Measurements from ENCODE around the gene KCNMA1. TPM values are rescaled to one million over a fixed set of nuclear protein-coding genes. Genes with fewer than 3 reads are reported as not detected.

The KCNMA1 gene
- total RNA-seq, 1 donor from 2014 or later: 41.3 TPM

DNA sequence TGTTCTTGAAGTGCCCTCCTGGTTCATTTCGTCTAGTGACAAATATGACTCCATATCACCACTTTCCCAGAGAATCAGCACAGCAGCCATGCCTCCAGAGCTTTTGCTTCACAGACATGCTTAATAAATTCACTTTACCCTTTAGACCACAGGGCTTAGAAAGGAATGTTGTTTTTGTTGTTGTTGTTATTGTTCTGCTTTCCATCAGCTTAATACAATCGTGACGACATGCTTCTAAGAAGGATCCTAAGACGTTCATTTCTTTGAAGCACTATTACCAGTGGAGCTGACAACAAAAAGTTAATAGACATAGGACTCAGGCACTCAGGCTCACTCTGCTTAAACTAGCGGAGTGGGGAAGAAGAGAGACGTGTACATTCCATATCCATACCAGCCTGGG lies 418.6 kb downstream of the KCNMA1 start:
- DNase-seq: no peak
- no peaks in the 10 kb centered on the region for H3K27me3 ChIP-seq (ENCODE audit: low read depth)
- no peak overlapping the region for H3K27ac ChIP-seq
- no peak overlapping the region for H3K4me3 ChIP-seq
- TF ChIP-seq, protein P1, sequence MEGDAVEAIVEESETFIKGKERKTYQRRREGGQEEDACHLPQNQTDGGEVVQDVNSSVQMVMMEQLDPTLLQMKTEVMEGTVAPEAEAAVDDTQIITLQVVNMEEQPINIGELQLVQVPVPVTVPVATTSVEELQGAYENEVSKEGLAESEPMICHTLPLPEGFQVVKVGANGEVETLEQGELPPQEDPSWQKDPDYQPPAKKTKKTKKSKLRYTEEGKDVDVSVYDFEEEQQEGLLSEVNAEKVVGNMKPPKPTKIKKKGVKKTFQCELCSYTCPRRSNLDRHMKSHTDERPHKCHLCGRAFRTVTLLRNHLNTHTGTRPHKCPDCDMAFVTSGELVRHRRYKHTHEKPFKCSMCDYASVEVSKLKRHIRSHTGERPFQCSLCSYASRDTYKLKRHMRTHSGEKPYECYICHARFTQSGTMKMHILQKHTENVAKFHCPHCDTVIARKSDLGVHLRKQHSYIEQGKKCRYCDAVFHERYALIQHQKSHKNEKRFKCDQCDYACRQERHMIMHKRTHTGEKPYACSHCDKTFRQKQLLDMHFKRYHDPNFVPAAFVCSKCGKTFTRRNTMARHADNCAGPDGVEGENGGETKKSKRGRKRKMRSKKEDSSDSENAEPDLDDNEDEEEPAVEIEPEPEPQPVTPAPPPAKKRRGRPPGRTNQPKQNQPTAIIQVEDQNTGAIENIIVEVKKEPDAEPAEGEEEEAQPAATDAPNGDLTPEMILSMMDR (IDR thresholded peaks at IDR 0.05): no peak
- intact Hi-C loops (cut with DNase I): no loop called here
- H3K9me3 ChIP-seq: no peaks in the 10 kb centered on the region
- H3K4me1 ChIP-seq: no peaks in the 10 kb centered on the region
- ATAC-seq: no peak
- no peaks in the 10 kb centered on the region for H3K36me3 ChIP-seq

DNA sequence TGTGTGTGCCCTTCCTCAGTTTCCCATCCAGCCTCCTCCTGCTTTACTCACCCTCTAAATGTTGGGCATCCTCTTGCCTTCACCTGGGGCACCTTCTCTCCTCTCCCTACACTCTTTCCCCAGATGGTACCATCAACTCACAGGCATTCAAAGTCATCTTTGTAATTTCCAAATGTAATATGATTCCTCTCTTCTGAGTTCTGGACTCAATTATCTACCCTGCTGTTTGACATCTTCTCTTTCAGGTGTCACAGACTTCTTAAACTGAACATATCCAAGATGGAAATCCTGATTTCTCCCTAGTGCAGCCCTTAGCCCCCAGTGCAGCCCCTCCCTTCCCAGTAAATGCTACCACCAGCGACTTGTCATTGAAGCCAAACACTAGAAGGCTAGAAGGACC lies 422.8 kb downstream of the KCNMA1 start:
- Histone ChIP-seq H3K36me3 (no peaks in the 10 kb centered on the region), H3K27ac (no peak overlapping the region), H3K27me3 (ENCODE audit: low read depth) (no peaks in the 10 kb centered on the region), H3K9me3 (no peaks in the 10 kb centered on the region), H3K4me1 (no peaks in the 10 kb centered on the region), H3K4me3 (no peak overlapping the region)
- TF ChIP-seq, protein P1 (IDR thresholded peaks at IDR 0.05): no peak
- intact Hi-C loops (cut with DNase I): no loop called here
- no peak for ATAC-seq
- DNase-seq: no peak

DNA sequence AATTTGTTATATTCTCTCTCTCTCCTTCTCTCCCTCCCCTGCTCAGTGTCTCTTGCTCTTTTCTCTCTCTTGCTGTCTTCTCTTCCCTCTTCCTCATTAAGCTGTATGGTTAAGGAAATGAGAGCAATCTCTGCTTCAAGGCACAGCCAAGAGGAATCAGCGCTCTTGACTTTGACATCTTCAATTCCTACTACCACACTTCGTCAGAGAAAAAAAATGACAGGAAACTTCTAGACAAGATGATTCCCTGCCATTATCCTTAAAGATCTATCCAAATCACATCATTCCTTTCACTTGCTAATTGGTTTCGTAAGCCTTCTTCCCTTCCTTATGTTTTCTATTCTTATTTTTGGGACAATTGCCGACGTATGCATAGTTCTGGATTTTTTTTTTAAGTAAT lies 425.0 kb downstream of the KCNMA1 start:
- Histone ChIP-seq H3K9me3 (no peaks in the 10 kb centered on the region), H3K4me1 (no peaks in the 10 kb centered on the region), H3K27ac (no peak overlapping the region), H3K27me3 (ENCODE audit: low read depth) (no peaks in the 10 kb centered on the region), H3K4me3 (no peak overlapping the region), H3K36me3 (no peaks in the 10 kb centered on the region)
- intact Hi-C loops (cut with DNase I): no loop called here
- DNase-seq (no peak), ATAC-seq (no peak)
- TF ChIP-seq, protein P1 (IDR thresholded peaks at IDR 0.05): no peak

DNA sequence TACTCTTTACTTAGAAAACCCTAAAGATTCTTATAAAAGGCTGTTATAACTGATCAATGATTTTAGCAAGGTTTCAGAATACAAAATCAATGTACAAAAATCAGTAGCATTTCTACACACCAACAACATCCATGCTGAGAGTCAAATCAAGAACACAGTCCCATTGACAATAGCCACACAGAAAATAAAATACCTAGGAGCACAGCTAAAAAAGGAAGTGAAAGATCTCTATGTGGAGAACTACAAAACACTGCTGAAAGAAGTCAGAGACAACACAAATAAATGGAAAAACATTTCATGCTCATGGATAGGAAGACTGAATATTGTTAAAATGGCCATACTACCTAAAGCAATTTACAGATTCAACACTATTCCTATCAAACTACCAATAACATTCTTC lies 427.0 kb downstream of the KCNMA1 start:
- no peak overlapping the region for H3K27ac ChIP-seq
- DNase-seq (no peak), ATAC-seq (no peak)
- no peaks in the 10 kb centered on the region for H3K27me3 ChIP-seq (ENCODE audit: low read depth)
- H3K4me1 ChIP-seq: no peaks in the 10 kb centered on the region
- intact Hi-C loops (cut with DNase I): no loop called here
- H3K36me3 ChIP-seq: no peaks in the 10 kb centered on the region
- no peaks in the 10 kb centered on the region for H3K9me3 ChIP-seq
- H3K4me3 ChIP-seq: no peak overlapping the region
- TF ChIP-seq, protein P1 (IDR thresholded peaks at IDR 0.05): no peak

DNA sequence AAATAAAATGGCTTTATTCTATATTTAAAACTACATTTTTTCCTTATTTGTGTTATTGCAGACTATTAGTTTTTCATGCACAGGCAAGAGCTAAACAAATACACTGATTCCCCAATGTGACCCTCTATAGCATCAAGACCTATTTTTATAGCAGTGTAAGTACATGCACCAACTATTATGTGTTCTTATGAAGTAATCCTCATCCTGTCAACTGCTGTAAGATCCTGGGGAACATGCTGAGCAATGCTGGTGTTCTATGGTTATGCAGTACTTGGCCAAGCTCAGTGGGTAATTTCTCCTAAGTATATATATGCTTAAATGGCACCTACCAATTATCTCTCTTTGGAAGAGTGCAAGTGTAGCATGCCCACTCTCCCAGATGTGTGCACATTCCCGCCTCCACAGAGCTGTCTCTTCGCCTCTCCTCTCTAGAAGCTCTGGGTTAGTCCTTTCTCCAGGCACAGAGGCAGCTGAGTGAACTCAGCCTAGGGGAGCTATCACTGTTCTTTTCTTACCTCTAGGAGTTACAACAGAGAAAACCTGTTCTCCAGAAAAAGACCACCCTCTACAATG lies 428.8 kb downstream of the KCNMA1 start:
- no peaks in the 10 kb centered on the region for H3K9me3 ChIP-seq
- H3K4me3 ChIP-seq: no peak overlapping the region
- intact Hi-C loops (cut with DNase I): no loop called here
- no peak overlapping the region for H3K27ac ChIP-seq
- TF ChIP-seq, protein P1 (IDR thresholded peaks at IDR 0.05): no peak
- DNase-seq (no peak), ATAC-seq (no peak)
- no peaks in the 10 kb centered on the region for H3K4me1 ChIP-seq
- H3K27me3 ChIP-seq (ENCODE audit: low read depth): no peaks in the 10 kb centered on the region
- no peaks in the 10 kb centered on the region for H3K36me3 ChIP-seq

DNA sequence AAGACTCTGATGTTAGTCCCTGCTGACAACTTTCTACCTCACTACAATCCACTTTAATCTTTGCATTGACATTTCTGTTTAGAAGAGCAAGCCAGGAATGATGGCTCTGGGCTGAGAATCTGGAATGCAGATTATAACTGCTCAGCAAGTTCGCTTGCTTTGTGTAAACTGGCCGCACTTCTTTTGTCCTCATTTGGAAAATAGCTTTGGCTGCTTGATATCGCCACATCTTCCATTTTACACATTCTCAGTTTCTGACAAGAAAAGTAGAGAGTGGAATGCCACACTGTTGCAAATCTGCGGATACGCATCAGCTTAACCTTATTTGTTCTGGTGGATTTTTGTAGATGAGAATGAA lies 429.8 kb downstream of the KCNMA1 start:
- DNase-seq: no peak
- ATAC-seq: no peak
- peaks cover 4% of the 10 kb centered on the region for H3K27me3 ChIP-seq (ENCODE audit: low read depth)

More for the DNA sequence above, 429.8 kb downstream of the KCNMA1 start:
- no peak overlapping the region for H3K27ac ChIP-seq
- H3K4me1 ChIP-seq: no peaks in the 10 kb centered on the region
- no peak overlapping the region for H3K4me3 ChIP-seq
- TF ChIP-seq, protein P1 (IDR thresholded peaks at IDR 0.05): no peak
- intact Hi-C loops (cut with DNase I): no loop called here
- no peaks in the 10 kb centered on the region for H3K36me3 ChIP-seq
- H3K9me3 ChIP-seq: no peaks in the 10 kb centered on the region
